NB4 (cell line): ENCODE data around the gene F8A2.
"Not testable (repeated sequence)": the region's sequence is repeated elsewhere in the genome, so short reads cannot be mapped to it uniquely, and the experiment has no call there.

ENCODE experiments used
- DNase-seq: peaks from one replicate; pipeline ENCODE4 v3.0.0; 2010; ENCODE audit warnings: low read depth
- H3K4me3 ChIP-seq: one replicate; pipeline ENCODE4 v1.5.1; 2011; ENCODE audit warnings: mild to moderate bottlenecking, low read depth, low read length, moderate library complexity
- MAX ChIP-seq: IDR thresholded peaks from 2 replicates; pipeline ENCODE4 v1.6.1; 2011; ENCODE audit warnings: low read depth, low read length
- MYC ChIP-seq: IDR thresholded peaks from 2 replicates; pipeline ENCODE4 v1.6.1; 2011; ENCODE audit warnings: low read depth, low read length
- POLR2A ChIP-seq: IDR thresholded peaks from 2 replicates; pipeline ENCODE4 v1.6.1; 2011; ENCODE audit warnings: mild to moderate bottlenecking; ENCODE audit not compliant: insufficient read length; ENCODE audit errors: extremely low read depth
- TF ChIP-seq, protein P1 (sequence below): IDR thresholded peaks from one replicate; pipeline ENCODE4 v1.5.1; 2012; ENCODE audit warnings: low read depth, low read length

Gene F8A2

DNA sequence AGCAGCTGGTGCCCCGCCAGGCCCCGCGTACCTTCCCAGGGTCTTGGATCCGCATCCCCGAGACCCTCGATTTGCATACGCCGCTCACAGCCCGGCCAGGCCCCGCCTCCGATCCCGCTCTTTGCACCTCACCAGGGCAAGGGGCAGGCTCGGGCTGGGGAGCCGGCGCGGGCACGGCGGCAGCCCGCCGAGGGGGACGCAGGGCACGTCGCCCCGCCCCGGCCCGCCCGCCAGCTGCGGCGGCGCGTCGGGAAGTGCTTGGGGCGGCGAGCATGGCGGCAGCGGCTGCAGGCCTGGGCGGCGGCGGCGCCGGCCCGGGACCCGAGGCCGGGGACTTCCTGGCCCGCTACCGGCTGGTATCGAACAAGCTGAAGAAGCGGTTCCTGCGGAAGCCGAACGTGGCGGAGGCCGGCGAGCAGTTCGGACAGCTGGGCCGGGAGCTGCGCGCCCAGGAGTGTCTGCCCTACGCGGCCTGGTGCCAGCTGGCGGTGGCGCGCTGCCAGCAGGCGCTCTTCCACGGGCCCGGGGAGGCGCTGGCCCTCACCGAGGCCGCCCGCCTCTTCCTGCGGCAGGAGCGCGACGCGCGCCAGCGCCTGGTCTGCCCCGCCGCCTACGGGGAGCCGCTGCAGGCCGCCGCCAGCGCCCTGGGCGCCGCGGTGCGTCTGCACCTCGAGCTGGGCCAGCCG is at the start of gene F8A2:
F8A2 (plus strand) TSS at position 253 of the 686 bp plus-strand sequence; CDS start at position 273, 20 bp downstream.
- H3K4me3 ChIP-seq, DNase-seq: not testable (repeated sequence)

DNA sequence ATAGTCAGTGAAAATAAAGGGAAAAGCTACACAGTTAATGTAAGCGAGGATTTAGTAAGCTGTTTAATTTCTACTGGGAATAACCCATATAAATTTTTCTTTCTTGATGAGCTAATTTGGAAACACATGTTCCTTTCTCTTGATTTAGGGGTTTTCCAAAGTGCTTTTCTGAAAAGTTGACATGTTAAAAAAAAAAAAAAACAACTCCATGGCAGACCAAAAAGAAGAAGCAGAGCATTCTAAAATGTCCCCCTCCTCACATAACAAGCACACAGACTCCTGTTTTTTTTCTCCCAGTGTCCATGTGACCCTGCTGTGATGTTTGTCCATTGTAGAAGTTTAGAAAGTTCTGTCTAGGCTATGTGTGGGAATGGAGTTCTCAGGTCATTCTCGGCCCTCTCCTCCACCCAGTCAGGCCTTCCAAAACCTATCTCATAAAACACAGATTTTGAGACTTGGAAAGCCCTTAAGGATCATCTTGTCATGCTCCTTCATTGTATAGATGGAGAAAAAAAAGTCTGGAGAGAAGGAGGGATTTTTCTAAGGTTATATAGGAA is 48.3 kb upstream of the F8A2 start:
- no peak for DNase-seq

GRCh38 chrX:155334486-155335336 is 47.2 kb upstream of the F8A2 start, which contains the start of gene CLIC2:
CLIC2 (minus strand) TSS chrX:155334614; CDS start chrX:155334427, 187 bp downstream.
- no peak for TF ChIP-seq MAX
- no peak for TF ChIP-seq MYC
- TF ChIP-seq, protein P1, sequence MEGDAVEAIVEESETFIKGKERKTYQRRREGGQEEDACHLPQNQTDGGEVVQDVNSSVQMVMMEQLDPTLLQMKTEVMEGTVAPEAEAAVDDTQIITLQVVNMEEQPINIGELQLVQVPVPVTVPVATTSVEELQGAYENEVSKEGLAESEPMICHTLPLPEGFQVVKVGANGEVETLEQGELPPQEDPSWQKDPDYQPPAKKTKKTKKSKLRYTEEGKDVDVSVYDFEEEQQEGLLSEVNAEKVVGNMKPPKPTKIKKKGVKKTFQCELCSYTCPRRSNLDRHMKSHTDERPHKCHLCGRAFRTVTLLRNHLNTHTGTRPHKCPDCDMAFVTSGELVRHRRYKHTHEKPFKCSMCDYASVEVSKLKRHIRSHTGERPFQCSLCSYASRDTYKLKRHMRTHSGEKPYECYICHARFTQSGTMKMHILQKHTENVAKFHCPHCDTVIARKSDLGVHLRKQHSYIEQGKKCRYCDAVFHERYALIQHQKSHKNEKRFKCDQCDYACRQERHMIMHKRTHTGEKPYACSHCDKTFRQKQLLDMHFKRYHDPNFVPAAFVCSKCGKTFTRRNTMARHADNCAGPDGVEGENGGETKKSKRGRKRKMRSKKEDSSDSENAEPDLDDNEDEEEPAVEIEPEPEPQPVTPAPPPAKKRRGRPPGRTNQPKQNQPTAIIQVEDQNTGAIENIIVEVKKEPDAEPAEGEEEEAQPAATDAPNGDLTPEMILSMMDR, result no peak
- no peak for TF ChIP-seq POLR2A
- no peak within 1 kb of the TSS for H3K4me3 ChIP-seq
- peak; percentile 4 for DNase-seq

More for the DNA sequence above, 48.3 kb upstream of the F8A2 start:
- no peak overlapping the region for H3K4me3 ChIP-seq
- TF ChIP-seq, protein P1, result no peak
- TF ChIP-seq MYC (no peak), POLR2A (no peak), MAX (no peak)

- H3K4me3 ChIP-seq, result not testable (repeated sequence)
These were observed 46.6 kb upstream of the F8A2 start for GRCh38 chrX:155335337-155335712.

DNA sequence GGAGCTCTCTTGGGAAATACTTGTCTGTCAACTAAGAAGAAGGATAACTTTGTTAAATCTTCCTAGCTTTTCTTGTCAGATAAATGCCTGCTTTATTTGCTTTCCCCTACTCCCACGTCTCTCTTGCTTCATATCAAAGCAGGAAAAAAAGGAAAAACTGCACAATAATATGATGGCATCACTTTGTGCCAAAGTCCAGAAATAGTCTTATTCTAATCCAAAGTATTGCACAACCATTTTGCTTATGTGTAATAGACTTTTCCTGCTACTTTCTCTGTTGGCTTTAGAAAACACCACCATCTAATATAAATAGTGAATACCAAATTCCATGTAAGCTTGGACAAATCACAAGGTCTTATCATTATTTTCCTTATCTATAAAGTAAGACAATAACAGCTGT is 36.2 kb upstream of the F8A2 start:
- not testable (repeated sequence) for H3K4me3 ChIP-seq, DNase-seq

More at GRCh38 chrX:155335337-155335712, 46.6 kb upstream of the F8A2 start:
- DNase-seq, result not testable (repeated sequence)

GRCh38 chrX:155349448-155349847 is 32.4 kb upstream of the F8A2 start:
- not testable (repeated sequence) for DNase-seq

GRCh38 chrX:155363712-155364111 is 18.2 kb upstream of the F8A2 start:
- not testable (repeated sequence) for DNase-seq, H3K4me3 ChIP-seq

More at GRCh38 chrX:155349448-155349847, 32.4 kb upstream of the F8A2 start:
- H3K4me3 ChIP-seq, result not testable (repeated sequence)

- not testable (repeated sequence) for DNase-seq, H3K4me3 ChIP-seq
These were observed 8.0 kb upstream of the F8A2 start for GRCh38 chrX:155373777-155374458.

- not testable (repeated sequence) for H3K4me3 ChIP-seq, DNase-seq
These were observed 2.1 kb upstream of the F8A2 start for GRCh38 chrX:155379802-155380201.

DNA sequence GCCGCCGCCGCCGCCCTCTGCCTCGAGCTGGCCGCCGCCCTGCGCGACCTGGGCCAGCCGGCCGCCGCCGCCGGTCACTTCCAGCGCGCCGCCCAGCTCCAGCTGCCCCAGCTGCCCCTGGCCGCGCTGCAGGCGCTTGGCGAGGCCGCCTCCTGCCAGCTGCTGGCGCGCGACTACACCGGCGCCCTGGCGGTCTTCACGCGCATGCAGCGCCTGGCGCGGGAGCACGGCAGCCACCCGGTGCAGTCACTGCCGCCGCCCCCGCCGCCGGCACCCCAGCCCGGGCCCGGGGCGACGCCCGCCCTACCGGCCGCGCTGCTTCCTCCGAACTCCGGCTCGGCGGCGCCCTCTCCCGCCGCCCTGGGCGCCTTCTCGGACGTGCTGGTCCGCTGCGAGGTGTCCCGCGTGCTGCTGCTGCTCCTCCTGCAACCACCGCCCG is 653 bp downstream of the F8A2 start:
- DNase-seq, H3K4me3 ChIP-seq: not testable (repeated sequence)
